ENCODE data around the gene PLA2G2F.

PLA2G2F gene

DNA sequence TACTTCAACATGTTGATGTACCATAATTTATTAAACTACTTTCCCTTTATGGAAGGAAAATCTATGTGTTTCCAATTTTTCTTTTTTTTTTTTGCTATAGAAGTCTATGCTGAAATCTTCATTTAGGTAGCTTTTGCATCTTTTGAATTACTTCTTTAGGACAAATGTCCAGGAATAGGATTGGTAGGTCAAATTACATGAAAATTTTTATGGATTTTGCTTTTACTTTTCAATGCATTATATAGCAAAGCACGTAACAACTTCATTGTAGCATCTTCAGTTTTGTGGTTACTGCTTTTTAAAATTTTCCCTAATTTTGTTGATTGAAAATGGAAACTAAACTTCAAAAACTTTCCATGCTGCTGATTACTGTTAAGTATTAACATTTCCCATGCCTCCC lies 59.2 kb downstream of the PLA2G2F start:
- TF ChIP-seq, protein P1, sequence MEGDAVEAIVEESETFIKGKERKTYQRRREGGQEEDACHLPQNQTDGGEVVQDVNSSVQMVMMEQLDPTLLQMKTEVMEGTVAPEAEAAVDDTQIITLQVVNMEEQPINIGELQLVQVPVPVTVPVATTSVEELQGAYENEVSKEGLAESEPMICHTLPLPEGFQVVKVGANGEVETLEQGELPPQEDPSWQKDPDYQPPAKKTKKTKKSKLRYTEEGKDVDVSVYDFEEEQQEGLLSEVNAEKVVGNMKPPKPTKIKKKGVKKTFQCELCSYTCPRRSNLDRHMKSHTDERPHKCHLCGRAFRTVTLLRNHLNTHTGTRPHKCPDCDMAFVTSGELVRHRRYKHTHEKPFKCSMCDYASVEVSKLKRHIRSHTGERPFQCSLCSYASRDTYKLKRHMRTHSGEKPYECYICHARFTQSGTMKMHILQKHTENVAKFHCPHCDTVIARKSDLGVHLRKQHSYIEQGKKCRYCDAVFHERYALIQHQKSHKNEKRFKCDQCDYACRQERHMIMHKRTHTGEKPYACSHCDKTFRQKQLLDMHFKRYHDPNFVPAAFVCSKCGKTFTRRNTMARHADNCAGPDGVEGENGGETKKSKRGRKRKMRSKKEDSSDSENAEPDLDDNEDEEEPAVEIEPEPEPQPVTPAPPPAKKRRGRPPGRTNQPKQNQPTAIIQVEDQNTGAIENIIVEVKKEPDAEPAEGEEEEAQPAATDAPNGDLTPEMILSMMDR (IDR thresholded peaks at IDR 0.05; ENCODE audit: low read depth, low read length, missing control alignments), result no peak
- in situ Hi-C loops (cut with HindIII; ENCODE audit: low sequenced_read_pairs), result no loop called here
- DNase-seq (ENCODE audit: low read depth), result no peak
- no peak overlapping the region for H3K4me3 ChIP-seq (ENCODE audit: low read depth, low read length)

DNA sequence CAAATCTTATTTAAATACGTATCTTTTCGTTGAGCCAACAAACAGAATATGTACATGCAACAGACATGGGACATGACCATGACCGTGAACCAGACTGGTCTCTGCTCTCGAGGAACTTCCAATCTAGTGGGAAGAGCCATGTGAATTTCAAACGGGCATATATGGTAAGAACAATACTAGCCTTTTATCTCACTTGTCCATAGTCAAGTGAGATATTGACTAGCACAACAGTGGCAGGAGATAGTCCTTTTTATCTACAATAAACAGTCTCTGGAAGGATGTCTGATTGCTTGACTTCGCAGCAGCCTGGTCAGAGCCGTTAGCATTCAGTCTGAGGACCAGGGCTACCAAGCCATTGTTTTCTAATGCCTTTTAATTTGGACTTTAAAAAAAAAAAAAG lies 59.8 kb downstream of the PLA2G2F start:
- in situ Hi-C loops (cut with HindIII; ENCODE audit: low sequenced_read_pairs), result no loop called here
- DNase-seq (ENCODE audit: low read depth), result no peak
- H3K4me3 ChIP-seq (ENCODE audit: low read depth, low read length), result no peak overlapping the region
- TF ChIP-seq, protein P1 (IDR thresholded peaks at IDR 0.05; ENCODE audit: low read depth, low read length, missing control alignments), result no peak

DNA sequence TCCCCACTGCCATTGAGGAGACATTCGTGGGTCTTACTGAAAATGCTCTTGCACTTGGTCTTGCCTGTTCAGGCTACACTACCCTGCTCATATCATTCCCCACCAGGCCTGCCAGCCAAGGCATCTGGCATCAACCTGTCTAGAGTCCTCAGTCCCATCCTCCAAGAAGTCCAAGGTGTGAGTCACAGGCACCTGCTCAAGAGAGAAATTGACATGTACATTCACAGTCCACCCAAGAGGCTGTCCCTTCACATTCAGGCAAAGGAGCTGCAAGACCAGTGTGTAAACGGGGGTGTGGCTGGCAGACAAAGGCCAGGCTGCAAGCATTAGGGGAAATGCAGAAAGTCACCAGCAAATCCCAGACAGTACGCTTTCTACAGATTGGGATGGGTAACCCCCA lies 60.3 kb downstream of the PLA2G2F start:
- in situ Hi-C loops (cut with HindIII; ENCODE audit: low sequenced_read_pairs), result no loop called here
- no peak overlapping the region for H3K4me3 ChIP-seq (ENCODE audit: low read depth, low read length)
- TF ChIP-seq, protein P1 (IDR thresholded peaks at IDR 0.05; ENCODE audit: low read depth, low read length, missing control alignments), result no peak
- DNase-seq (ENCODE audit: low read depth), result no peak

DNA sequence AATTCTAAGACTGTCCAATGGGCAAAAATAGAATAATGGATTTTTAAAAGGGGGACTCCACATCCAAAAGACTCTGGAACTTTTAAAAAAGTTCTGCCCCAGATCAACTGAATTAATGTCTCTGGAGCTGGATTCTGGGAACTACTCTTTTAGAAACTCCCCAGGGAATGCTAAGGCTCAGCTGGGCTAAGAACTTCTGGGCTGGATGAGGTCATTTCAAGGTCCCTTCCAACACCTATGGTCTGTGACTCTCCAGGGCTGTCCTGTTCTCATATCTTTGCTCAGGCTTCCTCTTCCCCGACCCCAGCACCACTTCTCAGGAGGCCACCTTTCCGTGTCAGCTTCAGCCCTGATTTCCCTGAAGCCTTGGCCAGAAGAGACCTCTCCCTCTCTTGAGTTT lies 60.7 kb downstream of the PLA2G2F start:
- no peak for DNase-seq (ENCODE audit: low read depth)
- no peak overlapping the region for H3K4me3 ChIP-seq (ENCODE audit: low read depth, low read length)
- TF ChIP-seq, protein P1 (IDR thresholded peaks at IDR 0.05; ENCODE audit: low read depth, low read length, missing control alignments), result no peak
- in situ Hi-C loops (cut with HindIII; ENCODE audit: low sequenced_read_pairs), result no loop called here
